ENCODE measurements around the gene CRYGS. TPM values are rescaled to one million over a fixed set of nuclear protein-coding genes. Genes with fewer than 3 reads are reported as not detected.
"Not testable (repeated sequence)": the region's sequence is repeated elsewhere in the genome, so short reads cannot be mapped to it uniquely, and the experiment has no call there.

The CRYGS gene
- total RNA-seq (2014; rRNA removed; shearing (Covaris generic)): 0.13 and 0.94 TPM in 2 replicates
- 0.12 TPM in 2 replicates for polyA plus RNA-seq (2015; cell fraction: cytosol; rRNA removed)
- polyA plus RNA-seq (2015; cell fraction: nucleus; rRNA removed): 4.4 and 4.8 TPM in 2 replicates

GRCh38 chr3:186544281-186544680 is at the start of gene CRYGS:
CRYGS (minus strand) TSS chr3:186544380; CDS start chr3:186544326, 54 bp downstream.
- no peak for DNase-seq (ENCODE audit: low read depth)

GRCh38 chr3:186593862-186594261 is 49.7 kb upstream of the CRYGS start:
- no peak for DNase-seq (ENCODE audit: low read depth)

DNA sequence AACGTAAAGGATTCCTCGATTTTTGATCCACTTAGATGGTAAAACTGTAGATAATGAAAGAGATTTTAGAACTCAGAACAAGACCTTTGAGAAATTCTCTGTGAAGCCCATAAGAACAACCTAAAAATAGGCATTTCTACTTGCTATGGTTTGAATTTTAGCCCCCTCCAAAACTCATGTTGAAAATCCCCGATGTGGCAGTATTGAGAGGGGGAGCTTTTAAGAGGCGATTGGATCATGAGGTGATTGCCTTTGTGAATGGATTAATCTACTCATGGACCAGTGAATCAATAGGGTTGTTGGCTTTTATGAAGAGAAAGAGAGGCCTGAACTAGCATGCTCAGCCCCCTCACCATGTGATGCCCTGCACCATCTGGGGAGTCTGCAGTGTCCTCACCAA is 48.5 kb upstream of the CRYGS start:
- no peak for DNase-seq (ENCODE audit: low read depth)

DNA sequence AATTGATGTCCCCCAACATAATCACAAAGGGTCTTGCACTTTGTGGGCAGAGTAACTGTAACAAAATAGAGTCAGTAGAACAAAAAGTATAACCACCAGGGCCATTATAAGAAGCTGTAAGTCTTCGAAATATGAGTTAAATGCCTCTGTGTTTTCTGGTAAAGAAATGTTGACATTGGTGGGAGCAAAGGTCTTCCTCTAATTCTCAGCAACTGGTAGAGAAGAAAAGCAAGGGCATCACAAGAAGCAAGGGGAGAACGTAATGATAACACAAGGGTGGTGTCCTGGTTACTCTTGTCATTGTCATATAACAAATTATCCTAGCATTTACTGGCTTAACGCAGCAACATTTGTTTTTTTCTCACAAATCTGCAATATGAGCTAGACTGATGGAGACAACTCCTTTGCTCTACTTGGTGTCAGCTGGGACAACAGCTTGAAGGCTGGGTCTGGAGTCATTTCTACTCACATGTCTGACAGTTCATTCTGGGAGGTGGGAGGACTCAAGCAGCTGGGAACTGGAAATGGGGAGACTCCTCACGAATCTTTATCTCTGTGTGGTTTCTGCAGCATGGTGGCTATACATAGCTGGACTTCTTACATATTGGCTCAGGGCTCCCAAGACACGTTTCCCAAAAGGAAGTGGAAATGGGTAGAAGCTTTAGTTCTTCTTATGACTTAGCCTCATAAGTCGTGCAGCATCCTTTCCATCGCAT is 46.6 kb upstream of the CRYGS start:
- DNase-seq (ENCODE audit: low read depth): no peak

GRCh38 chr3:186589856-186590579 is 45.8 kb upstream of the CRYGS start:
- peak; percentile 65 for DNase-seq (ENCODE audit: low read depth)

DNA sequence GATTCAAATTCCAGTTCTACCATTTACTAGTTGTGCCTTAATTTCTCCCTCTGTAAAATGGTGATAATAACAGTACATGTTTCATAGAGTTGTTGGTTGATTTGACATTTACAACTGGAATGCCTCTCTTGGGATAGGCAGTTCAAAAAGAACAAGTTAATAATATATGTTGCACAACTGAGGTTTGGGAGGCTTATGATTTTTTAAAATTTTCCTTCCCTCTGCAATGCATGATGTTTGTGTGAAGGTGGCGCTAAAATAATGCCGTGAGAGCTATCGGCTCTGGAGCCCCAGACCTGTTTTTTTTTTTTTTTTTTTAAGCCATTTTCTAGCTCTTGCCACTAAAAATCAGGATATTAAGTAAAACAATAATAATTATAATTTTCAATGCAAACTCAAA is 44.9 kb upstream of the CRYGS start:
- DNase-seq (ENCODE audit: low read depth): no peak

GRCh38 chr3:186588632-186589031 is 44.5 kb upstream of the CRYGS start:
- no peak for DNase-seq (ENCODE audit: low read depth)

- DNase-seq (ENCODE audit: low read depth): no peak
Observed at GRCh38 chr3:186587183-186587582, 43.0 kb upstream of the CRYGS start.

GRCh38 chr3:186586245-186586644 is 42.1 kb upstream of the CRYGS start:
- DNase-seq (ENCODE audit: low read depth): not testable (repeated sequence)

DNA sequence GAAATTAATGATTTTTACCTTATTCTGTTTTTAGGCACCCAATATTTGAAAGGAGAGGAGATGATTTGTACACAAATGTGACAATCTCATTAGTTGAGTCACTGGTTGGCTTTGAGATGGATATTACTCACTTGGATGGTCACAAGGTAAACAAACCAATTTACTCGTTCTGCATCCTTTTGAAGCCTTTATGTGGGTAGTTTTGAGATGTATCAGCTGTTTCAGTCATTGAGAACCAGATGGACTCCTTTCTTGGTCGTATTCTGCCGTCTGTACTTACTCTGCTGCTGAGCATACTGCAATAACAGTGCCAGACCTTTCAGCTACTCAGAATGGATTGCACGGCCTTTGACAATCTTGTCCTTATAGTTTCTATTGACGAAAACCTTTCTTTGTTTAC is 39.7 kb upstream of the CRYGS start:
- no peak for DNase-seq (ENCODE audit: low read depth)

GRCh38 chr3:186582541-186582940 is 38.4 kb upstream of the CRYGS start:
- no peak for DNase-seq (ENCODE audit: low read depth)

DNA sequence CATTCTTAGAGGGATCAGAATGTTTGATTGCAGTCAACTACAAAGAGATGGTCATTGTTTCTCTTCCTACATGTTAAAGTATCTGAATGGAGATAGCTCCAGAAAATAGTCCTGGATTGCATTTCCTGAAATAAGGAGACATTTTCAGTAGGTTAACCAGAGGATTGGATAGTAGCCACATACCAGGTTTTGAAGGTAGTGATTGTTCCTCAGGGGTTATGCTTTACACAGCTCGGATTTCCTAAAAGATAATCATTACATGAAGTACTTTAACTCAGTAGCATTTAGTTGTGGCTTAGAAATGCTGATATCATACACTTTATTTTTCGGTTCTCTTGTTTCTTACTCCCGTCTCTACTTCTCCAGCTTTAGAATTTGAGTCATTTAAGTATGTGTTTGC is 36.6 kb upstream of the CRYGS start:
- DNase-seq (ENCODE audit: low read depth): no peak

GRCh38 chr3:186577521-186577920 is 33.3 kb upstream of the CRYGS start:
- no peak for DNase-seq (ENCODE audit: low read depth)

GRCh38 chr3:186571644-186572013 is 27.4 kb upstream of the CRYGS start:
- no peak for DNase-seq (ENCODE audit: low read depth)

- DNase-seq (ENCODE audit: low read depth): no peak
Observed at GRCh38 chr3:186570941-186571643, 26.9 kb upstream of the CRYGS start.

- peak; percentile 100 for DNase-seq (ENCODE audit: low read depth)
Observed at GRCh38 chr3:186570096-186570940, 26.1 kb upstream of the CRYGS start, which contains the start of gene DNAJB11. DNAJB11 (plus strand) TSS chr3:186570720; CDS start chr3:186570898, 178 bp downstream.

DNA sequence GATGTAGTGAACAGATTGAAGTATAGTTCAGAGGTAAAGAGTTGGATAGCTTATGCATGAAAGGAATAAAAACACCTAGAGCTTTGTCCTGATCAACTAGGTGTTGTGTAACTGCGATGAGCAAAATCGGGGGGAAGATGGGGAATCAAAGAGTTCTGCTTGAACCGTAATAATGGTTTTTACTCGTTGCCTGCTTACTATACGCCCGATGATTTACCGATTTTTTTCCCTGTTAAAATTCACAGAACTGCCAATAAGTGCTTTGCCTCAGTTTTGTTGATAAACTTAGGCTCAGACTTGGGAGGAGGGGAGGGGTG is 25.6 kb upstream of the CRYGS start:
- no peak for DNase-seq (ENCODE audit: low read depth)

DNA sequence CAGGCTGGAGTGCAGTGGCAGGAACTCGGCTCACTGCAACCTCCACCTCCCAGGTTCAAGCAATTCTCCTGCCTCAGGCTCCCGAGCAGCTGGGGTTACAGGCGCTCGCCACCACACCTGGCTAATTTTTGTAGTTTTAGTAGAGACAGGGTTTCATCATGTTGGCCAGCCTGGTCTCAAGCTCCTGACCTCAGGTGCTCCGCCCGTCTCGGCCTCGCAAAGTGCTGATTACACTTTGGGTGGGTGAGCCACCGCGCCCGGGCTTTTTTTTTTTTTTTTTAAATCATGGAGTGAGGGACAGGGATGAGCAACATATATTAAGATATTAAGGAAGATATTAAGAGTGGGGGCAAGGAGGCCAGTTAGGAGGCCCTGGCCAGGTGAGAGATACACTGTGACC is 25.2 kb upstream of the CRYGS start:
- not testable (repeated sequence) for DNase-seq (ENCODE audit: low read depth)

- peak; percentile 93 for DNase-seq (ENCODE audit: low read depth)
Observed at GRCh38 chr3:186567072-186567921, 23.1 kb upstream of the CRYGS start, which contains the start of gene TBCCD1. TBCCD1 (minus strand) TSS chr3:186567339; CDS start chr3:186564329, 3,010 bp downstream.

DNA sequence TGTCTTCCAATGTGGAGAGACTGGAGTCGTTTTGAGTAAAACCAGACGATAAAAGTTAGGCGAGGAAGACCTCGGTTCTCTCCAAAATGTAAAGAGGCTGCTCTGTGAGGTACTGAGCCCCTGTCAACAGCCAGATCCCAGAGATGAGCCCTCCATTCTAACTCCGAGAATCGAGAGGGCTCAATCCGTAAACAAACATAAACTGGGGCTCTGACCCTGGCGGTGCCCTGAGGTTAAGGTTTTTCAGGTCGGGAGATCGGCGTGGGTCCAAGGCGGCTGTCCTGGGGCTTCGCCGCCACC is 22.5 kb upstream of the CRYGS start:
- DNase-seq (ENCODE audit: low read depth): no peak

Measured in HT1080 (cell line).